NCI-H82 treated with DMSO at 0.1 percent for 48 hours (cell line): ENCODE results near the gene HABP2.

Source experiments
- DNase-seq: peaks from one replicate; lab custom pipeline; 2025; ENCODE audit not compliant: unreplicated experiment; lab: John Stamatoyannopoulos, UW

The HABP2 gene

GRCh38 chr10:113627836-113628235, 75.0 kb downstream of the HABP2 start:
- no peak for DNase-seq

DNA sequence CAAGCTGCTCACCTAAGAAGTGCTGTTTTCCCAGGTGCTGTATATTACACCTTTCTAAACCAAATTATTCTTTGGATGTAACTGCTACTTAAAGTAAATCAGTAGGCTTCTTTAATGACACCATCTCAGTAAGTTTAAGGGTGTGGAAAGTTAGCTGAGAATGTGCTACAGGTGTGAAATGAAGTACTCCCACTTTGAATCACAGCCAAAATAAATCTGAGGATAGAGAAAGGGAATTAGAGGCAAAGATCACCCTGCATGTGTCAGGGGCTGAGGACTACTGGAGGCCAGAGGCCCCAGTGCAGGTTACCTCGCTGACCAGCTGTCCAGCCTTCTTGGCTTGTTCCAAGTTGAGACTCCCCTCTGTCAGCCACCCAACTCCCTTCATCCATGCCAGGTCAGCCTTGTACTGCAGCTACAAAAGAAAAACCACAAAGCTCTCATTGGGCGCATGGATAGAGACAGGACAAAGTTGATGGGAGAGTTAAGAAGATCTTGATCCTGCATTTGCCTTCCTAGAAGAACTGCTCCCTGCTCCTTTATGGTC, 75.8 kb downstream of the HABP2 start:
- no peak for DNase-seq

GRCh38 chr10:113630929-113631533, 78.2 kb downstream of the HABP2 start:
- no peak for DNase-seq

DNA sequence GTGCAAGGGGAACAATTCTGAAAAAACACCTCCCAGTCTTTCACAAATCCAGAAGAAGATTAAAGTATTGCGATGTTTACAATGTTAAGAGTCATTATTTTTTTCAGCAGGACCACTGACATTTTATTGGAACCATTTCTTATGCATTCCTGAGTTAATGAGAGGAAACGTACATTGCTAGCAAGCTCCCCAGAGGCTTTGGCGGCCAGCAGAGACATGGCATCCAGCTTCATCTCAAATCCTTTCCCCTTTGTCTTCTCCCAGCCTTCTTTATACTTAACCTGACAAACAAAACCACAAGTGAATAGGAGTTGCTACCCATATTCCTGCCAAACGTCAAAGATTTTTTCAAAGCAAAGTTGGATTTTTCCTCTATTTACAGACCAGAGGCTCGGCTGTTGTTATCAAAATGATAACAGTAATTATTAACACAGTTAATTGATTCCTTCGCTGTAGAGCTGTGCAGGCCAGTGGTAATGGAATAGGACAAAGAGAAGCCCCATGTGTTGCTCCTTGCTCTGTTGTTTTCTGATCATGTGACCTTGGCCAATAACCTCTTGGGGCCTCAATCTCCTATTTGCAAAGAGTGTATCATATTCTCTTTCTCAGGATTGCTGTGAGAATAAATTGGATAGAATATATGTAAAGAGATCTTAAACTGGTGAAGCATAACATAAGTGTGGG, 79.0 kb downstream of the HABP2 start:
- no peak for DNase-seq
